H1 (cell line): ENCODE data around the gene GJD4. TPM values are rescaled to one million over a fixed set of nuclear protein-coding genes. Genes with fewer than 3 reads are reported as not detected.

Experiments
- CTCF ChIA-PET: fragments of 300-600 bp; sonication (Branson Sonifier 250); formaldehyde crosslinking; loops from one replicate; lab custom pipeline; 2021; ENCODE audit not compliant: partially characterized antibody; lab: Charles Lee
- POLR2A ChIA-PET: fragments of 300-600 bp; sonication (Branson Sonifier 250); formaldehyde crosslinking; loops from one replicate; lab custom pipeline; 2021; ENCODE audit warnings: inconsistent platforms; ENCODE audit not compliant: partially characterized antibody; lab: Charles Lee
- DNase-seq, 2 experiments: peaks; one replicate each; pipeline versions ENCODE4 v3.0.0 to v3.0.0-alpha.2; 2010 to 2022; ENCODE audit warnings: low spot score in 2 of 2, low read depth in 1 of 2, mixed read lengths in 1 of 2
- FAIRE-seq: peaks from 2 replicates; lab custom pipeline; 2011; peaks lifted over from hg19 to GRCh38; lab: Jason Lieb, UNC
- H2AFZ ChIP-seq: 2 replicates; pipeline ENCODE4 v1.8.1; 2012; ENCODE audit warnings: low read length, inconsistent platforms
- H2AK5ac ChIP-seq: 2 replicates; pipeline ENCODE4 v1.6.1; 2013; ENCODE audit warnings: low read depth, low read length
- H2BK120ac ChIP-seq: replicated peaks from 2 replicates; pipeline ENCODE3; 2013; ENCODE audit warnings: low read depth, low read length, inconsistent platforms
- H2BK12ac ChIP-seq: 2 replicates; pipeline ENCODE4 v1.6.1; 2013; ENCODE audit warnings: low read depth, low read length
- H2BK15ac ChIP-seq: 2 replicates; pipeline ENCODE4 v1.6.1; 2013; ENCODE audit warnings: low read length
- H2BK20ac ChIP-seq: 2 replicates; pipeline ENCODE4 v1.6.1; 2013; ENCODE audit warnings: low read length
- H2BK5ac ChIP-seq: 2 replicates; pipeline ENCODE4 v1.6.1; 2013; ENCODE audit warnings: low read depth, low read length
- H3K14ac ChIP-seq: 2 replicates; pipeline ENCODE4 v1.6.1; 2013; ENCODE audit warnings: inconsistent platforms; ENCODE audit not compliant: insufficient read length
- H3K18ac ChIP-seq: 2 replicates; pipeline ENCODE4 v1.6.1; 2013; ENCODE audit warnings: low read length; ENCODE audit errors: extremely low read depth
- H3K23ac ChIP-seq: 2 replicates; pipeline ENCODE4 v1.6.1; 2013; ENCODE audit warnings: inconsistent platforms; ENCODE audit not compliant: insufficient read length
- H3K23me2 ChIP-seq: 2 replicates; pipeline ENCODE4 v1.6.1; 2013; ENCODE audit warnings: low read depth, low read length
- H3K27ac ChIP-seq: 2 replicates; pipeline ENCODE4 v1.6.1; 2011; ENCODE audit warnings: low read depth, low read length, inconsistent platforms
- H3K27me3 ChIP-seq, 4 experiments: replicated peaks in 1 of 4; 1 replicate in 1 of 4; 2 replicates in 3 of 4; pipeline versions ENCODE4 v1.6.1 to v1.8.1; 2011 to 2013; ENCODE audit warnings: low read length in 3 of 4, mild to moderate bottlenecking in 3 of 4, inconsistent platforms in 2 of 4, mixed read lengths in 2 of 4, moderate library complexity in 1 of 4; ENCODE audit not compliant: control insufficient read depth in 3 of 4, insufficient read depth in 3 of 4; ENCODE audit errors: extremely low read depth in 1 of 4
- H3K36me3 ChIP-seq, 4 experiments: 2 replicates each; pipeline versions ENCODE4 v1.6.1 to v1.8.1; 2011 to 2013; ENCODE audit warnings: mild to moderate bottlenecking in 4 of 4, low read length in 3 of 4, moderate library complexity in 2 of 4, control low read depth in 1 of 4, inconsistent platforms in 1 of 4; ENCODE audit not compliant: insufficient read depth in 4 of 4, control insufficient read depth in 2 of 4
- H3K4ac ChIP-seq: replicated peaks from 2 replicates; pipeline ENCODE3; 2013; ENCODE audit warnings: low read length, low read depth, mixed read lengths, inconsistent platforms; ENCODE audit not compliant: insufficient read length
- H3K4me1 ChIP-seq, 4 experiments: replicated peaks in 1 of 4; 1 replicate in 1 of 4; 2 replicates in 3 of 4; pipeline versions ENCODE4 v1.6.1 to v1.8.1; 2011 to 2013; ENCODE audit warnings: low read length in 3 of 4, inconsistent platforms in 2 of 4, mixed read lengths in 1 of 4; ENCODE audit not compliant: insufficient read depth in 4 of 4, control insufficient read depth in 3 of 4
- H3K4me2 ChIP-seq, 2 experiments: 2 replicates each; pipeline versions ENCODE4 v1.6.1 to v1.8.1; 2011 to 2013; ENCODE audit warnings: low read depth in 2 of 2, low read length in 2 of 2, control low read depth in 1 of 2, inconsistent platforms in 1 of 2, mild to moderate bottlenecking in 1 of 2; ENCODE audit not compliant: insufficient read depth in 1 of 2
- H3K4me3 ChIP-seq, 4 experiments: fragments of 200-600, 300-600 bp in 1 of 4; sonication (generic), shearing (Covaris generic), sonication (Bioruptor Twin) in 1 of 4; 2 replicates each; pipeline versions ENCODE4 v1.5.1 to v1.8.1; 2011 to 2016; ENCODE audit warnings: low read length in 4 of 4, low read depth in 3 of 4, control low read depth in 2 of 4, inconsistent platforms in 2 of 4, mild to moderate bottlenecking in 2 of 4, mixed read lengths in 1 of 4, moderate library complexity in 1 of 4; ENCODE audit not compliant: insufficient read depth in 2 of 4; ENCODE audit errors: extremely low read depth in 1 of 4
- H3K56ac ChIP-seq: replicated peaks from 2 replicates; pipeline ENCODE3; 2013; ENCODE audit warnings: low read depth, mild to moderate bottlenecking, mixed read lengths, low read length, inconsistent platforms; ENCODE audit not compliant: insufficient read length
- H3K79me1 ChIP-seq: 2 replicates; pipeline ENCODE4 v1.6.1; 2013; ENCODE audit warnings: low read depth, low read length, control low read depth
- H3K79me2 ChIP-seq, 2 experiments: 2 replicates each; pipeline versions ENCODE4 v1.6.1 to v1.8.1; 2012 to 2013; ENCODE audit warnings: low read length in 2 of 2, mild to moderate bottlenecking in 2 of 2, inconsistent platforms in 1 of 2; ENCODE audit not compliant: insufficient read depth in 2 of 2, control insufficient read depth in 1 of 2
- H3K9ac ChIP-seq, 4 experiments: replicated peaks in 1 of 4; 1 replicate in 1 of 4; 2 replicates in 3 of 4; pipeline versions ENCODE4 v1.6.1 to v1.8.1; 2011 to 2013; ENCODE audit warnings: low read depth in 3 of 4, low read length in 3 of 4, control low read depth in 2 of 4, mild to moderate bottlenecking in 2 of 4, moderate library complexity in 2 of 4, inconsistent platforms in 1 of 4; ENCODE audit errors: extremely low read depth in 1 of 4
- H3K9me3 ChIP-seq, 2 experiments: 2 replicates each; pipeline versions ENCODE4 v1.6.1 to v1.8.1; 2012 to 2013; ENCODE audit warnings: mild to moderate bottlenecking in 2 of 2, moderate library complexity in 2 of 2, control low read depth in 1 of 2, inconsistent platforms in 1 of 2, low read depth in 1 of 2, low read length in 1 of 2, mixed read lengths in 1 of 2; ENCODE audit not compliant: insufficient read depth in 2 of 2
- H4K20me1 ChIP-seq, 2 experiments: replicated peaks in 1 of 2; 2 replicates each; pipeline versions ENCODE3 to v1.8.1; 2011 to 2013; ENCODE audit warnings: inconsistent platforms in 2 of 2, low read length in 2 of 2, mild to moderate bottlenecking in 1 of 2; ENCODE audit not compliant: insufficient read depth in 2 of 2, control insufficient read depth in 1 of 2
- H4K5ac ChIP-seq: 2 replicates; pipeline ENCODE4 v1.6.1; 2013; ENCODE audit warnings: low read length, low read depth, mixed read lengths, inconsistent platforms; ENCODE audit not compliant: insufficient read length
- H4K8ac ChIP-seq: 2 replicates; pipeline ENCODE4 v1.8.0; 2013; ENCODE audit warnings: mild to moderate bottlenecking, moderate library complexity, low read length, inconsistent platforms; ENCODE audit not compliant: insufficient read depth; ENCODE audit errors: extremely low read depth
- H4K91ac ChIP-seq: replicated peaks from 2 replicates; pipeline ENCODE3; 2013; ENCODE audit warnings: low read length, mixed read lengths, inconsistent platforms; ENCODE audit not compliant: insufficient read length
- ASH2L ChIP-seq: fragments of 200-600, 300-600 bp; sonication (generic); IDR thresholded peaks from one replicate; pipeline ENCODE4 v1.7.1; 2017; ENCODE audit warnings: low read length
- CREB1 ChIP-seq: IDR thresholded peaks from 2 replicates; pipeline ENCODE4 v1.6.1; 2012; ENCODE audit warnings: inconsistent platforms
- GTF2F1 ChIP-seq: IDR thresholded peaks from 2 replicates; pipeline ENCODE4 v1.6.1; 2012; ENCODE audit warnings: low read depth, low read length, improper control_type of control experiment, borderline replicate concordance
- KDM1A ChIP-seq: fragments of 200-600, 300-600 bp; sonication (generic); IDR thresholded peaks from 2 replicates; pipeline ENCODE4 v1.7.1; 2016; ENCODE audit warnings: mild to moderate bottlenecking, low read length, borderline replicate concordance
- RFX5 ChIP-seq: IDR thresholded peaks from 2 replicates; pipeline ENCODE4 v1.6.1; 2011; ENCODE audit warnings: low read depth, low read length, improper control_type of control experiment, borderline replicate concordance
- RXRA ChIP-seq: IDR thresholded peaks from 2 replicates; pipeline ENCODE4 v1.6.1; 2011; ENCODE audit warnings: low read depth, mild to moderate bottlenecking, low read length, moderate library complexity; ENCODE audit not compliant: insufficient read depth
- SIX5 ChIP-seq: IDR thresholded peaks from 2 replicates; pipeline ENCODE4 v1.6.1; 2011; ENCODE audit warnings: mild to moderate bottlenecking, low read depth, low read length
- SUZ12 ChIP-seq: fragments of 200-600 bp; sonication (generic); IDR thresholded peaks from 2 replicates; pipeline ENCODE4 v1.6.1; 2012; ENCODE audit warnings: mild to moderate bottlenecking, inconsistent platforms, low read length, moderate library complexity, mixed read lengths
- WGBS, 2 experiments: shearing (Covaris generic) in 1 of 2; methylation state at CpG; one replicate each; pipeline versions ENCODE4 v1.1.6 to v1.1.7; 2013 to 2015; ENCODE audit warnings: low lambda C conversion rate in 2 of 2, mixed read lengths in 2 of 2, inconsistent platforms in 1 of 2, low coverage in 1 of 2, missing lambda C conversion rate in 1 of 2; ENCODE audit not compliant: insufficient replicate concordance in 2 of 2, insufficient coverage in 1 of 2, insufficient read length in 1 of 2; ENCODE audit errors: extremely low coverage in 1 of 2, missing lambda C conversion rate in 1 of 2; 5-methylcytosine and 5-hydroxymethylcytosine counted together
- polyA plus RNA-seq, 7 experiments: library from polyadenylated mRNA; depleted of rRNA in 3 of 7; stranded (reverse) in 5 of 7; unstranded in 2 of 7; fragments of >200 nt in 5 of 7; fragments of 200-250 nt in 2 of 7; gene quantifications; 1 replicate in 5 of 7; 2 replicates in 1 of 7; 4 replicates in 1 of 7; pipeline versions ENCODE4 v1.2.1 to v1.2.3, GENCODE V29; 2011 to 2013; ENCODE audit warnings: missing spikeins in 2 of 7, mixed read lengths in 2 of 7
- total RNA-seq: library from RNA; stranded (reverse); fragmentation: NEBNext Ultra II Directional; extraction: Animal tissue kit (Norgen Biotek cat#: 25700); gene quantifications from 2 replicates; pipeline ENCODE4 v1.2.1, GENCODE V29; 2021
- TF ChIP-seq, protein P1 (sequence below): IDR thresholded peaks from 2 replicates; pipeline ENCODE4 v1.6.1; 2012; ENCODE audit warnings: inconsistent platforms
- TF ChIP-seq, protein P2 (sequence below): IDR thresholded peaks from 2 replicates; pipeline ENCODE4 v1.6.1; 2012; ENCODE audit warnings: low read length, inconsistent platforms

GJD4 gene
- total and polyA plus RNA-seq, 2 of the 8 experiments (the other 6 are each of a cell fraction or from before 2014, with no cell fraction given): not detected

DNA sequence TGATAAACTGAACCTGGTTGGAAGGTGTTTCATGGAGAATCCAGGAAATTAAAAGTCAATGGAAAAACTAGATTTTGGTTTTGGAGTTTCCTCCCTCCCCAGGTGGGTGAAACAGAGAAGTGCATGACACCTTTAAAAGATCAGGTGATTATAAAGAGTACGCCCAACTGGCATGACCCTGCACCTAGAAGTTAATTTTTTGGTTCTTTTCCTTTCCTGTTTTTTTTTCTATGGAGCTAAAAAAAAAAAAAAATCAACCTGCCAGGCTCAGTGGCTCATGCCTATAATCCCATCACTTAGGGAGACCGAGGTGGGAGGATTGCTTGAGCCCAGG, 7.9 kb downstream of the GJD4 start:
- no peak overlapping the region for H2BK15ac ChIP-seq
- no peak overlapping the region for H4K91ac ChIP-seq
- no peak overlapping the region for H3K9ac ChIP-seq
- no peak overlapping the region for H3K14ac ChIP-seq
- CTCF ChIA-PET: interaction anchor here (0.6 to 4.5 kb wide), 13 partner anchors 10 to 1751 kb away, joined by 3 to 59 read pairs (median 4); no protein-coding TSS in a partner anchor
- no peak overlapping the region for H4K5ac ChIP-seq
- no peak overlapping the region for H2AK5ac ChIP-seq
- H4K8ac ChIP-seq: no peak overlapping the region
- H3K9me3 ChIP-seq: peaks cover 4 to 8% of the 10 kb centered on the region in 2 experiments
- no peaks in the 10 kb centered on the region for H3K36me3 ChIP-seq
- no peaks in the 10 kb centered on the region for H4K20me1 ChIP-seq
- H3K18ac ChIP-seq: no peak overlapping the region
- POLR2A ChIA-PET: no interaction called here
- H3K79me2 ChIP-seq: no peaks in the 10 kb centered on the region
- no peak overlapping the region for H3K4me3 ChIP-seq
- no peaks in the 10 kb centered on the region for H3K27me3 ChIP-seq
- no peaks in the 10 kb centered on the region for H3K23me2 ChIP-seq
- no peak overlapping the region for H3K27ac ChIP-seq
- H2BK12ac ChIP-seq: no peak overlapping the region
- TF ChIP-seq CREB1 (no peak), GTF2F1 (no peak), ASH2L (no peak), SUZ12 (no peak), KDM1A (no peak), SIX5 (no peak), RXRA (no peak), RFX5 (no peak)
- TF ChIP-seq, protein P1, sequence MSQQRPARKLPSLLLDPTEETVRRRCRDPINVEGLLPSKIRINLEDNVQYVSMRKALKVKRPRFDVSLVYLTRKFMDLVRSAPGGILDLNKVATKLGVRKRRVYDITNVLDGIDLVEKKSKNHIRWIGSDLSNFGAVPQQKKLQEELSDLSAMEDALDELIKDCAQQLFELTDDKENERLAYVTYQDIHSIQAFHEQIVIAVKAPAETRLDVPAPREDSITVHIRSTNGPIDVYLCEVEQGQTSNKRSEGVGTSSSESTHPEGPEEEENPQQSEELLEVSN: no peak
- TF ChIP-seq, protein P2, sequence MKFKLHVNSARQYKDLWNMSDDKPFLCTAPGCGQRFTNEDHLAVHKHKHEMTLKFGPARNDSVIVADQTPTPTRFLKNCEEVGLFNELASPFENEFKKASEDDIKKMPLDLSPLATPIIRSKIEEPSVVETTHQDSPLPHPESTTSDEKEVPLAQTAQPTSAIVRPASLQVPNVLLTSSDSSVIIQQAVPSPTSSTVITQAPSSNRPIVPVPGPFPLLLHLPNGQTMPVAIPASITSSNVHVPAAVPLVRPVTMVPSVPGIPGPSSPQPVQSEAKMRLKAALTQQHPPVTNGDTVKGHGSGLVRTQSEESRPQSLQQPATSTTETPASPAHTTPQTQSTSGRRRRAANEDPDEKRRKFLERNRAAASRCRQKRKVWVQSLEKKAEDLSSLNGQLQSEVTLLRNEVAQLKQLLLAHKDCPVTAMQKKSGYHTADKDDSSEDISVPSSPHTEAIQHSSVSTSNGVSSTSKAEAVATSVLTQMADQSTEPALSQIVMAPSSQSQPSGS: no peak
- TF ChIP-seq, all 59 proteins: peak for 0
- DNase-seq: no peak
- no peaks in the 10 kb centered on the region for H3K4me1 ChIP-seq
- H3K4me2 ChIP-seq: no peak overlapping the region
- H3K4ac ChIP-seq: no peak overlapping the region
- H3K56ac ChIP-seq: no peak overlapping the region
- H3K23ac ChIP-seq: no peak overlapping the region
- H2BK120ac ChIP-seq: no peak overlapping the region
- FAIRE-seq: no peak
- H3K79me1 ChIP-seq: no peaks in the 10 kb centered on the region
- no peak overlapping the region for H2AFZ ChIP-seq
- H2BK20ac ChIP-seq: no peak overlapping the region
- no peak overlapping the region for H2BK5ac ChIP-seq
- 79% methylated on average over 2 of the region's 2 CpGs; no CpG with 5 or more reads in 1 of the 2 experiments for WGBS, 2 experiments
